ENCODE results near the gene IL2RG.

IL2RG gene

GRCh38 chrX:71068044-71068918 lies 43.1 kb downstream of the IL2RG start, which contains the start of gene SNX12:
Gene SNX12, minus strand, starts transcription at chrX:71068334. Its CDS starts 28 bp downstream, at chrX:71068306.
- peak; percentile 78 for DNase-seq (ENCODE audit: low read depth, low spot score)

GRCh38 chrX:71067712-71068043 lies 43.7 kb downstream of the IL2RG start:
- no peak for DNase-seq (ENCODE audit: low read depth, low spot score)

- no peak for DNase-seq (ENCODE audit: low read depth, low spot score)
These were observed 44.3 kb downstream of the IL2RG start for GRCh38 chrX:71067089-71067488.

- no peak for DNase-seq (ENCODE audit: low read depth, low spot score)
These were observed 51.2 kb downstream of the IL2RG start for GRCh38 chrX:71060127-71060526.

GRCh38 chrX:71057848-71058530 lies 53.4 kb downstream of the IL2RG start:
- DNase-seq (ENCODE audit: low read depth, low spot score) = no peak

Measured in brain pericyte (primary cell).